RPMI7951 (cell line): Measurements from ENCODE around the gene CD302. TPM values are rescaled to one million over a fixed set of nuclear protein-coding genes. Genes with fewer than 3 reads are reported as not detected.
A peak's percentile ranks its signal among the peaks of the same experiment; 100 is the strongest.
"Not testable (repeated sequence)": the region's sequence is repeated elsewhere in the genome, so short reads cannot be mapped to it uniquely, and the experiment has no call there.

Experiments
- DNase-seq: peaks from one replicate; pipeline ENCODE4 v3.0.0-alpha.2; 2012; ENCODE audit warnings: low read depth
- total RNA-seq: library from RNA; depleted of rRNA; stranded (reverse); fragments of >200 nt; shearing (Covaris generic); gene quantifications from 2 replicates; pipeline ENCODE4 v1.2.3, GENCODE V29; 2014; rRNA removed

Gene CD302
- total RNA-seq, 1 experiment from 2014 or later, result 22.5 TPM

- no peak for DNase-seq
Measured at GRCh38 chr2:159748089-159748488, 49.9 kb downstream of the CD302 start.

- DNase-seq, result not testable (repeated sequence)
Measured at GRCh38 chr2:159745237-159745636, 52.8 kb downstream of the CD302 start.

- DNase-seq, result peak; percentile 33
Measured at GRCh38 chr2:159744363-159744762, 53.6 kb downstream of the CD302 start.

- no peak for DNase-seq
Measured at GRCh38 chr2:159742846-159743245, 55.2 kb downstream of the CD302 start.

- DNase-seq, result no peak
Measured at GRCh38 chr2:159738509-159739390, 59.3 kb downstream of the CD302 start.

- no peak for DNase-seq
Measured at GRCh38 chr2:159737917-159738296, 60.1 kb downstream of the CD302 start.

GRCh38 chr2:159737292-159737916 is 60.6 kb downstream of the CD302 start:
- DNase-seq, result no peak

- peak; percentile 45 for DNase-seq
Measured at GRCh38 chr2:159736048-159736447, 62.0 kb downstream of the CD302 start.

- no peak for DNase-seq
Measured at GRCh38 chr2:159735648-159736047, 62.4 kb downstream of the CD302 start.

GRCh38 chr2:159728629-159729028 is 69.4 kb downstream of the CD302 start:
- no peak for DNase-seq

- no peak for DNase-seq
Measured at GRCh38 chr2:159725713-159726112, 72.3 kb downstream of the CD302 start.

- DNase-seq, result not testable (repeated sequence)
Measured at GRCh38 chr2:159724795-159725572, 73.0 kb downstream of the CD302 start.

GRCh38 chr2:159722580-159722979 is 75.4 kb downstream of the CD302 start:
- no peak for DNase-seq

- DNase-seq, result no peak
Measured at GRCh38 chr2:159720676-159721075, 77.3 kb downstream of the CD302 start.

Other genes with a start within 250 kb of the CD302 start
- gene BAZ2B, start 181.7 kb downstream of the CD302 start, total RNA-seq, result 24.1 and 25.1 TPM in 2 replicates
- gene MARCHF7, start 85.7 kb downstream of the CD302 start, total RNA-seq, result 117 and 134 TPM in 2 replicates
- gene LY75, start 106.5 kb upstream of the CD302 start, total RNA-seq, result not detected in 2 replicates